Stomach (tissue), 4 donors: ENCODE data around the gene ERVW-1.

Source experiments
- EP300 ChIP-seq: sonication (generic); formaldehyde crosslinking; IDR thresholded peaks from one replicate; pipeline ENCODE4 v1.6.1; 2017; ENCODE audit warnings: antibody characterized with exemption
- POLR2A ChIP-seq, 4 donors: fragments of 450-650 bp; IDR thresholded peaks; one replicate each; pipeline ENCODE4 v1.6.1; 2016; ENCODE audit warnings: antibody characterized with exemption in 4 of 4, control low read depth in 2 of 4, mild to moderate bottlenecking in 1 of 4, moderate library complexity in 1 of 4
- POLR2AphosphoS5 ChIP-seq, 3 donors: sonication (generic); formaldehyde crosslinking; IDR thresholded peaks; one replicate each; pipeline ENCODE4 v1.6.1; 2016; ENCODE audit warnings: antibody characterized with exemption in 3 of 3
- TF ChIP-seq, protein P1 (sequence below), 7 experiments: fragments of 450-650 bp in 4 of 7; fragments of 200-600 bp in 3 of 7; sonication (generic) in 3 of 7; IDR thresholded peaks; one replicate each; pipeline ENCODE4 v1.5.1; 2016 to 2019; ENCODE audit warnings: antibody characterized with exemption in 7 of 7, control low read depth in 2 of 7, mild to moderate bottlenecking in 1 of 7

DNA sequence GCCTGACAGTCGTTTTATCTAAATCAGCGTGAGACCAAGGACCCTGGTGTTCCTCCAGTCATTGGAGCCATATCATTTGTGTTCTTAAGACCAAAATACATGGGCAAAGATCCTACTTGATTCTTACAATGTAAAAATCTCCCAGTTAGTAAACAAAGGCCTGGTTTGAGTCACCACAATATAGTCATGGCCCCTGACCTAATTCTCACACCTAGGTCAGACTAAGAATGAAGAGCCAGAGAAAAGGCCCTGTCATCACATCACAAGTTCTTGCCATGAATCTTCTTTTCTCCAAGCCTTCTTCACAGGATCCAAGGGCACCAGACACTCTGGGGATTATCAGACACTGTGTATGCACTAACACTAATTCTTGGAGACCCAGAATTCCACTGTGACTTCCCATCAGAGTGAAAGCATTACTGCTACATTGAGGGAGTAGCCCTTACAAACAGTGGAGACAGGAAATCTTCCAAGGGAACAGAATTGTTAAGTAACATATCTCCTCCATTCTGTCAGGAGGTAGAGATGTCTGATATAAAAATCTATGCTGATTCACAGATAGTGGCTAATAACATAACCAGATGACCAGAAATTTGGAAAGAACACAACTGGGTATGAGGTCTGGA is 7.6 kb upstream of the ERVW-1 start:
- TF ChIP-seq, protein P1, sequence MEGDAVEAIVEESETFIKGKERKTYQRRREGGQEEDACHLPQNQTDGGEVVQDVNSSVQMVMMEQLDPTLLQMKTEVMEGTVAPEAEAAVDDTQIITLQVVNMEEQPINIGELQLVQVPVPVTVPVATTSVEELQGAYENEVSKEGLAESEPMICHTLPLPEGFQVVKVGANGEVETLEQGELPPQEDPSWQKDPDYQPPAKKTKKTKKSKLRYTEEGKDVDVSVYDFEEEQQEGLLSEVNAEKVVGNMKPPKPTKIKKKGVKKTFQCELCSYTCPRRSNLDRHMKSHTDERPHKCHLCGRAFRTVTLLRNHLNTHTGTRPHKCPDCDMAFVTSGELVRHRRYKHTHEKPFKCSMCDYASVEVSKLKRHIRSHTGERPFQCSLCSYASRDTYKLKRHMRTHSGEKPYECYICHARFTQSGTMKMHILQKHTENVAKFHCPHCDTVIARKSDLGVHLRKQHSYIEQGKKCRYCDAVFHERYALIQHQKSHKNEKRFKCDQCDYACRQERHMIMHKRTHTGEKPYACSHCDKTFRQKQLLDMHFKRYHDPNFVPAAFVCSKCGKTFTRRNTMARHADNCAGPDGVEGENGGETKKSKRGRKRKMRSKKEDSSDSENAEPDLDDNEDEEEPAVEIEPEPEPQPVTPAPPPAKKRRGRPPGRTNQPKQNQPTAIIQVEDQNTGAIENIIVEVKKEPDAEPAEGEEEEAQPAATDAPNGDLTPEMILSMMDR (IDR thresholded peaks at IDR 0.05), result no peak
- TF ChIP-seq POLR2A (IDR thresholded peaks at IDR 0.05) (no peak), EP300 (no peak), POLR2AphosphoS5 (IDR thresholded peaks at IDR 0.05) (no peak)
